NCI-H2196 (cell line): Measurements from ENCODE around the gene NEK7.
A peak's percentile ranks its signal among the peaks of the same experiment; 100 is the strongest.
"Not testable (repeated sequence)": the region's sequence is repeated elsewhere in the genome, so short reads cannot be mapped to it uniquely, and the experiment has no call there.

ENCODE experiments used
- DNase-seq: peaks from one replicate; lab custom pipeline; 2025; ENCODE audit not compliant: unreplicated experiment; lab: John Stamatoyannopoulos, UW

Gene NEK7

DNA sequence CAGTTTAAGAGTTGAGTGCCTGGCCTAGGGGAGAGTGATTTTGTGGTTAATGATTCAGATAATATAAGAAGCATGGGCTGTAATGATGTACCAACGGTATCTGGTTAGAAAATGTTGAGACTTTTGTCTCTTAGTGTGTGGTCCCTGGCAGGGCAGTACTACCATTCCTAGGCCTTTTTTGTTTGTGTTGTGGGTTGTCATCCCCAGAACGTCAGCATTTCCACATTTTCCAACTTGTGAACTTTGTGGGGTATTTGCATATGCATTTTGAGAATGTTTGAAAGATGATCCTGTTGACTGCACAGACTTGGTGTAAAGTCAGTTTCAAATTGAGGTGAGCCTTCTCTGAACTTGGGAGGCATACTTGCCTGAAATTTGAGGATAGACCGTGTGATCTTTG, 11.4 kb downstream of the NEK7 start:
- DNase-seq: no peak

DNA sequence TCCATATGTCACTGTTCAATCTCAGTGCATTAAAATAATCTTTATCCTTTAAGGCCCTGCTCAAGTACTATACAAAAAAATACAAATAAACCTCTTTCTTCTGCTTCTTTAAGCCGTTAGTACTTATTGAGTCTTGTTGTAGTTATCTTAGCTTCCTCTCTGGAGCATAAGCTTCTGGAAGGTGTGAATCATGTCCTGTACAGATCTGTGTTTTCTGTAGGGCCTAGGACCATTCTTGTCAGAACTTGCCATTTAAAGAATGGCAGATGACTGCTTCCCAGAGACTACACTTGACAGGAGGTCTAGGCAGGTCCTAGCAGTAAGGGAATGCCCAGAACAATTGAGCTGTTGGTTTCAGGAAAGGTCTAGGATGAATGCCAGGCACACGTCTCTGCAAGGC, 12.9 kb downstream of the NEK7 start:
- no peak for DNase-seq

DNA sequence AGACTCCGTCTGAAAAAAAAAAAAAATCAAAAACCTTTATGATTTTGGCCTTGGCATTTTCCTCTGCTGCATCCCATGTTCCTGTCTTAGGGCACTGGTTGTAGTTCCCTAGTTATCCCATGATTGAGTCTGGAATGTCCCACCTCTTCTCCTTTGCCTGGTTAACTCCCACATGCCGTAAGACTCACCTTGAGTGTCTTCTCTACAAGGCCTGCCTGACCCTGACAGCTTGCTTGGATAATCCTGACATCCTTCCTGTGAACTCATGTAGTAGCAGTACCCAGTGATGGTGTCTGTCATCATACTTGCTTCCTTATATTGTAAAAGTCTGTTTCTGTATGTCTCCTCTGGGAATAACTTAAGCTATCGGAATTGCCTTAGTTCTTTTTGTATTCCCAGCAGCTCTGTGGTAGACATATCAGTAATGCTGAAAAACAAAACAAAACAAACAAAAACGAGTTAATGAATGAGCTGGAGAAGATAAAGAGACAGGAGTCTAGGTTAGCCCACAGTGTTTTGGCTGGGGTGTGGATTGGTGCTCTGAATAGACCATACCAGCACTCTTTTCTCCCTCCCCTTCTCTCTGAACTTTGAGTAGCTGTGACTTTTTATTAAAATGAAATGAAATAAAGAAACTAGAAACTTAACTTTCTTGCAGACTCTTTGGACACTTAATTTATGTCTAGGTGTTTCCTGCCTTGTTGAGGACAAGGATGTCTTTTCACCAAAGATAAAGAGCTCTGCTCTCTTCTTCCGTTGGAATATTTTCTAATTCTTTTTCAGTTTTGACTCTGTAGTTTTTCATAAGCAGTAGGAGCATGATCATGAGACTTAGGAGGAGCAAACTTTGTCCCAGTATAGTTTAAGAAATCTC, 15.1 kb downstream of the NEK7 start:
- DNase-seq: no peak

DNA sequence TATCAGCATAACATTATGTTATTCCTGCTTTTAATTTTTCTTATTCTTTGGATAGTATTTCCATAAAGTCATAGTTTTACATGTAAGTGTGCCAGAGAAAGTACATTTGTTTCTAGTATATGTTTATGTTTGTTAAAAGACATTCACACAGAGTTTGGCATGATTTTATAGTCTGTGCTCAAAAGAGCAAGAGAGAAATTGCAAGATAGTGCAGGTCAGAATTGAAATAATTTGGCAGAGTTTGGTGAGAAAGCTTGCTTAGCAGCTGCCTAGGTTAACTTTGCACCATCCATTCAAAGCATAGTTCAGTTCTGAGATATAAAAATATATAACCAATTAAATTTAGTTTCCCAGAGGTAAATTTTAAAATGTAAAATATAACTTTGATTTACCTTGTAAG, 17.0 kb downstream of the NEK7 start:
- no peak for DNase-seq

DNA sequence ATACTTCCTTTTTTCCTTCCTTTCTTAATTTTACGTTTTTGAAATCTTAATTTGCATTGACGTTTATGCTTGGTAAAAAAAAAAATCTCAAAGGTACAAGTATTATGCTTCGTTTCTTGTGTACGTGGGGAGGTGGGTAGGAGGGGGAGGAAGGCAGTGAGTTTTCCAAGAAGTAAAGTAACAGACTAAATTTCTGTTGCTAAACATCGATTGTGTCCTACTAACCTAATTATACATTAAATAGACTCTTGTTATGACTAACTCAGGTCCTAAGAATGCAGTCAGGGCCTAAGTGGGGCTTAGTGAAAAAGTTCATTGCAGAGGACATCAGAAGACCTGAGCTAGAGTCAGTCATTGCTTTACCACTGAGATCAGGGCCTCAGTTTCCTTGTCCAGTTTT, 17.5 kb downstream of the NEK7 start:
- DNase-seq: no peak

DNA sequence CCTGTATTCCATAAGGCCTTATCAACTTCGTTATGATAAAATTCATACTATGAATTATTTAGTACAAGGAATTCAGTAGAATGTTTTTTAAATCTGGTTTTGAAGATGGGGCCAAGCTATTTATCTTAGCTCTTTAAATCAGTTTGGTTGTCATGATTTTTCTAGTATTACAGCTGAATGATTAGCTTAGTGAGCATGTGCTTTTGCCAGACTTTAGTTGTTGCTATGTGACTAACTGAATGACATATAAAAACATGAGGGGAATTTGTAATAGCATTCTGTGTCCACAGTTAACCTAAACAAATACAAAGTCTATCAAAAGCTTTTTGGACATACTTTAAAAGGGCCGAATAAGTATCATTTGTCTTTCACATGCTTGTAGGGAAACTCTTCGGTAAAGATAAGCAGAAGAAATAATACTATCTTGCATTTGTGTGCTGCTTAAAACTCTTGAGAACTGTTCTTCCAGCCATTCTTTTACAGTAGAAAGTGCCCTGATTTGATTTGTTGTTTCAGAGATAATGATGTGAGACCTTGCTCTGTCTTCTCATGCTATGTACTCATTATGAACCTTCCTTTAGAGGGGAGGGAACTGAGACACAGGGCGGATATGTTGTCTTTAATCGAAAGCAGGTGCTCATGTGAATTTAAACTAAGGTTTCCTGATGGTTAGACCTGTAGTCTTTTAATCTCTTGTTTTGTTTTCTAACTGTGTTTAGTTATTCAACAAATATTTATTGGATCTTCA, 18.8 kb downstream of the NEK7 start:
- no peak for DNase-seq

DNA sequence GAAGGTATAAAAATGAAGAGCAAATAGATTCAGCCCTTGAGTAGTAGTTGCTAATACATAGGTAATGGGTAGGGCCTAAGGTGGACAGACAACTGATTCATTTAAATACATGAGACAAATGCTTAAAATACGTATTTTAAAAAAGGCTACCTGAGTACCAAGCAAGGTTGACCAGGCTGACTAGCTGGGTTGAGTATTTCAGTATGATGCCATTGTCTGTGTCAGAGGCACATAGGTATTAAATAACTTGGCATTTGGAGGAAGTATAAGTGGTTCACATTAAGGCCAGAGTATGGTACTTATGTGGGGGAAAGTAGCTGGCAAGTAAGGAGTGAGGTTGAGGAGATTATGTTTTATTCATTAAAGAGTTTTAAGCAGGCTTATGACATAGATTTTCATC, 19.4 kb downstream of the NEK7 start:
- no peak for DNase-seq

DNA sequence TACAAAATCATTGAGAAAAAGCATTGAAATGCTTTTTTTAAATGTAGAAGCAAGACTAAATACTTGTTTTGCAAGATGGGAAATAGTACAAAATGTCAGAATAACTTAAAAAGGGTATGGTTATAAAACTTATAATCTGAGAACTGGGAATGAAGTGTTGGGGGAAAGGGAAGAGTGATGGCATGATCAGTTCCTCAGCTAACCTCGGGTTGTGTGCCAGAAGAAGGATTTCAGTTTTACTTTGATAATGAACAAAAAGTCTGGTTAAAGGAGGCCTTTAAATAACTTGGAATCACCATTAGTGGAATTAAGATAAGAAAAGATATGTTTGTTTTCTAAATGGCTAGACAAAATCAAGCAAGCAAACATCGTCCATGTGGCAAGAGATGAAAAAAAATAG, 20.7 kb downstream of the NEK7 start:
- DNase-seq: no peak

DNA sequence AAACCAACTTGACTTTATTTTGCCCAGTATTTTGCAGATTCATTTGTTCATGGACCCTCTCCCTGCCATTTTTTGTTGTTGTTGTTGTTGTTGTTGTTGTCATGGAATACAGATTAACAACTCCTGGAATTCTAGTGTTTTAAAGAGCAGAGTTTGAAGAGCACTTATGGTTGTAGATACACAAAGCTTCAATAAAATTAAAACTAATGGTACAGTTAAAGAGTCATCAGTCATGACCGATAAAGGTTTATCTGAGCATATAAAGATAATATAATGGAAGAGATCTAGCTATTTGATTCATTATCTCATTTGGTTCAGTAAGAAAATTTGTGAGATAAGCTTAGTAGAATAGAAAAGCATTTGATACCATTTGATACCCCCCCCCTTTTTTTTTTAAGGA, 21.8 kb downstream of the NEK7 start:
- DNase-seq: no peak

DNA sequence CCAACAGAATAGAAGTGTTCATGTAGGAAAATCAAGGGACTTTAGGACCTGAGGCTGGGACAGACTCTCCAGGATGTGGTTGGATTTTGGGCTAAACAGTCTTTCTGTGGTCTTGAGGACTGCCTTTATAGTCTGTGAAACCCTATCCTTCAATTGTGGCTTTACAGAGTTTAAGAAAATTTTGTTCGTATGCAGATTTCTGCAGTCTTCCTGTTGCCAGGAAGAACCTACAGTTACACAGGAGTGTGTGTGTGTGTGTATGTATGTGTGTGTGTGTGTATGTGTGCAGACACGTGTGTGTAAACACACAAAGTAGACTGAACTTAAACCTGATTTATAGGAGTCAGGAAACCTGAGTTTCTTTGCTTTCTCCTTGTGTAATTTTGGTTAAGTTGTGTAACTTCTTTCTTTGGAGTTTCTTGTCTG, 22.8 kb downstream of the NEK7 start:
- peak; percentile 18 for DNase-seq

DNA sequence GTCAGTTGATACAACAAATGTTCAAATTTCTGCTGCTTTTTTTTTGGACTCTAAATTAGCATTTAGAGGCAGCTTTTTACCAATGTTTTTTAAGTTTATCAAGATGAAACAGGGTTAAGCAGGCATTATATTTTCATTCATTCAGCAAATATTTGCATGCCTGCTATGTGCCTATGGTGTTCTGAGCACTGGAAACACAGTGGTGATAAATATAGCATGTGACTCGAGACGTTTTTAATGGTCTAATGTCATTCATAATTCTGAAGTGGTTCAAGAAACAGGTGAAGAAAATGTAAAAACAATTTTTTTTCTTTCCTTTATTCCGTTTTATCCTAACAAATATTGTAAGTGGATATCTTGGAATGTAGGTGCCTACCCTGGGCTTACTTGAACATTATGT, 26.8 kb downstream of the NEK7 start:
- no peak for DNase-seq

DNA sequence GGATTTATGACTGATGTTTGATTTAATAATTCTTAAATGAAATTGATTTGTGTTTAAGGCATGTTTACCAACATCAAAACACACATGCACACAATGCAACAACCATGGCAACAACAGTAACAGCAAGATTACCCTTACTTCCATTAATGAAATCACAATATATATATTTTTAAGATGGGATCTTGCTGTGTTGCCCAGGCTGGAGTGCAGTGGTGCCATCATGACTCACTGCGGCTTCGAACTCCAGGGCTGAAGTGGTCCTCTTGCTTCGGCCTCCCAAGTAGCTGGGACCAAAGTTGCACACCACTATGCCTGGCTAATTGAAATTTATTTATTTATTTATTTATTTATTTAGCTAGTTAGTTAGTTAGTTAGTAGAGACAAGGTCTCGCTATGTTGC, 27.7 kb downstream of the NEK7 start:
- DNase-seq: no peak

DNA sequence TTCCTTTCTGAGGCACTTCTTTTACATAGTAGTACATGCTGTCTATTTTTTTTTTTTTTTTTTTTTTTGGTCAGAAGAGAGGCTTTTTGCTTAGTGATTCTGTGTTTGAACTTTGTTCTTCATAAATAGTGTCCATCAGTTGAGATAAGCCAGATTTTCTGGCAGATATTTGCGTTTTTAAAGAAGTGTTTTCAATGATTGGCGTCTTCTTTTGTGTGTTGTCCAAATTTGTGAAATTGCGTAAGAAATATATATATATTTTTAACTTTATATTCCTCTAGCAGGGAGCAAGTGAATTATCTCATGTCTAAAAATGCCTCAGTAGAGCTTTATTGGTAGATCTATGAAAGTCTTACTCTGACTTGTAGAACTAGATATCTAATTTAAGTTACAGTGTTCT, 28.3 kb downstream of the NEK7 start:
- no peak for DNase-seq

DNA sequence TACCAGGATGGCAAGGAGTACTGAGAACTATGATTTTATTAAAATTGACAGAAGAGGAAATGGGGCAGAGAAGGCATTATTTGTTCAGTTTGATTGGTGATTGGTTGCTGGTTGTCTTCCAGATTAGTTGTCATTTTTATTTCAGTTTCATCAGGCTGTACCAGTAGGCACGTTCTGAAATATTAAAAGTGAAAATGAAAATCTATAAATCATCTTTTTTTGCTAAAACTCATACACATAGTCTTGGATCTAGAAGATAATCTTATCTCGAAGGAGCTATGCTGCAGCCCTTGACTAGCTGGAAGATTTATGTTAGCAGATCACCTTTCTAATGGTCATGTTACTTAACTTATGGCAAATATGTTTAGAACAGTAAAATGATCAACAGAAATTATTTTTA, 29.0 kb downstream of the NEK7 start:
- no peak for DNase-seq

DNA sequence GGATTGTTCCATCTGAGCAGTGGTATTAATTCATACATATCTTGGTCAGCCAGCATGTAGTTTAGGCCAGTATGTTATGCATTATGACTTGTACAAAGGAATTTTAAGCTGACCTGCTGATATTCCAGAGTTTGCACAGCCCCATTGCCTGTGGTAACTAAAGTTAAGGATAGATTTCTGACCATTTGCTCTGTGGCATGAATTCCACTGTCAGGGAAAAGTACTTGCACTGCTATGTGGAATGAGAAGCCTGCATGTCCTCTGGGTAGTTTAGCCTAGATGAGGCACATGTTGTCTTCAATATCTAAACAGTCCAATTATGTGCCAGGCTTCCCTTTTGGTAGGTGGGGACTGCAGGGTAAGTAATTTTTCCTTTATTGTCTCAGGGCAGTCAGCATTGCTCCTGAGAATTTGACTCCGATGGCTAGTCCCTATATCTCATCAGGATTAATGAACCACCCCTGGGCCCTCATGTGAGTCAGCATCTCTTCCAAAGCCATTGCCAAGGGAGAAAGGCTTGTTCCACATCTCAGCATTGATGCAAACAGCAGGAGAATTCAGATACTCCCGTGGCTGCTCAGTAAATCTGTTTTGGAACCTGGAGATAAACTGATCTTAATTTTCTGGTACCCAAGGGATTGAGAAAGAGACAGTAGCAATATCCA, 30.2 kb downstream of the NEK7 start:
- DNase-seq: no peak

DNA sequence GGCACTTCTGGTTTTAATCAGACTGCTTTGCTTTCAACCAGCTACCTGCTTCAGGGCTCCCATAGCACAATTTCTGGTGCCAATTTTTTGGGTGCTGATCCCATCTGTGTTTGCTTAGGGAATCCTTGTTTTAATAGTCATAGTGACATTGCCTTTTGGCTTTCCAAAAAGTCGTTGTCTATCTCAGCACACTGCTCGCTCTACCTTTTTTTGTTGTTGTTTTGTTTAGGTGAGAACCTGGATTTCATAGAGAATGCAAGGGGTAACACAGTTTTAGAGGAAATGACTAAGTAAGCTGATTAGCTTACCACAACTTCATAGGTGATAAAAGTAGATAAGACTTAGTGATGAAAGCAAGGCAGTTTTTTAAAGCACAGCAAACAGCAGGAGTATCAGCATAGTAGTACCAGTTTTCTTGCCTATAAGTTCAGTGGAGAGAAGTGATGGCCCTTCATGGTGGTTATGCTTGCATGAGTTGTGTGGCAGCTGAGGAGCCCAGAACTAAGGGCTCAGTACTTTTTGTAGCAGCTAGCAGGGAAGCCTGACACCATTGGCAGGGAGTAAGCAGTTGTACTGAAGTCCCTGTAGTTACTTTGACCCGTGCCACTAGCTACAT, 31.3 kb downstream of the NEK7 start:
- DNase-seq: no peak

DNA sequence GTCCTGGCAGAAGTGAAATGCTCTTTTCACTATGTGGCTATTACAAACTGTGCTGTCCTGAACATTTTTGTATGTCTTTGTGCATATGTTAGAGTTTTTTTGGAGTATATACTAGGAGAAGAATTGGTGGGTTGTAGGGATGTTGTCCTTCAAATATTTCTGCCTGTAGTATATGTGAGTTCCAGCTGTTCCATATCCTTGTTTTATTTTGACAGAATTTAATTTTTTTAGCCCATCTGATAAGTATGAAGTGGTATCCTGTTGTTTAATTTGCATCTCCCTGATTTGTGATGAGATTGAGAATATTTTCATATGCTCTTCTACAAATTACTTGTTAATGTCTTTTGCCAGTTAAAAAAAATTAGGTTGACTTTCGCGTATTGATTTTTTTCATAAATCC, 34.3 kb downstream of the NEK7 start:
- no peak for DNase-seq

DNA sequence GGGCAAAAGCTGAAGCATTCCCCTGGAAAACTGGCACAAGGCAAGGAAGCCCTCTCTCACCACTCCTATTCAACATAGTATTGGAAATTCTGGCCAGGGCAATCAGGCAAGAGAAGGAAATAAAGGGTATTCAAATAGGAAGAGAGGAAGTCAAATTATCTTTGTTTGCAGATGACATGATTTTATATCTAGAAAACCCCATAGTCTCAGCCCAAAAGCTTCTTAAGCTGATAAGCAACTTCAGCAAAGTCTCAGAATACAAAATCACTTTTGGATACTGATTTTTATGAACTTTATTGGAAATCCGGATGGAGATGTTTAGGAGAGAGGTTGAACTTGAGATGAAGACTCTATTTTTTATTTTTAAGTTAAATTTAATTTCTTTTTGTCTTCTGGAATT, 37.1 kb downstream of the NEK7 start:
- DNase-seq: not testable (repeated sequence)

DNA sequence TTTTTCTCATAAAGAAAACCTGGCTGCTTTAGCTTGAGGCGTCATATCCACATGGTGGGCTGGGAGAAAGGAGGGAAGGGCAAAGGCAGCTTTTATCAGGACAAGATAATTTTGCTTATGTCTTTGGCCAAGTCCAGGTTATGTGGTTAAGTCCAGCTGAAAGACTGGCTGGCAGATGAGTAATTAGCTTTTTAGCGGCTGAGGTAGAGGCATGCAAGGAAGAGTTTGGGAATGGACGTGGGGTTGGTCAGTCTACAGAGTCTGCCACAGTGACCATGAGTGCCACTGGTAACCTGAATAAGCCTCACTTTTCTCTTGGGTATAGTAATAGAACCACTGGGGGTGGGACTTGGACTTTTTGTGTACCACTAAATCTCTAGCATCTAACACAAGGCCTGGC, 39.8 kb downstream of the NEK7 start:
- no peak for DNase-seq

DNA sequence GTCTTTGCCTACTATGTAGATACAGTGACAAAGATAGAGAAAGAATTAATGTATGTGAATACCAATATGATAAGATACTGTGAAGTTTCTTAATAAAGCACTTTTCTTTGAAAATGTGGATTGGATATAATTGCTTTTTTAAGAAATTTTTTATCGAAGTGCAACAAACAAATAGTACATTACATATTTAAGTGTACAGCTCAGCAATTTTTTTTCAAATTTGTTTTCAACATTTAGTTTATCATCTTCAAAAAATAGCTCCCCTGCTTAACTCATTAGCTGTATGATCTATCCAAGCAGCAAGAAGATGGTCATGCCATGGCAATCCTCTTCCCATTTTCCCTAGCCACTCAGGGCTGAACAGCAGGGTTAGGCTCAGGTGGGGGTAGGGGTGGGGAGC, 40.5 kb downstream of the NEK7 start:
- no peak for DNase-seq

DNA sequence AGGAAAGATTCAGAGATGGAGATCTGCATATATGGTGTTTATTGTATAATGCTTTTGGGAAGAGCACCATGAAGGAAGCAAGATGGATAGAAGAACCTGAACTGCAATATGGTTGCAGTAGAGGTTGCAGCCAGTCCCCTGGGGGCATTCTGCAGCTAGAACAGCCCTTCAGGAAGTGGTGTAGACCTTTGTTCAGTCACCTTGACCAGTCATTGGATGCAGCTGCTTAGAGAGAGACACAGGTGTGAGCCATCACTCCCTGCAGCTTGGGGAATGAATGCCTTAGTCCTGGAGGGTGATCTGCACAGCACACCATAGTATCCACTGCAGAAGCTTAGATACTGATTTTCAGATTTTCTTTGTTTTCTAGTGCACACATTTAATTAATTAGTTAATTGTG, 42.3 kb downstream of the NEK7 start:
- no peak for DNase-seq
